A549 (cell line): ENCODE results near the gene KRT7. TPM values are rescaled to one million over a fixed set of nuclear protein-coding genes. Genes with fewer than 3 reads are reported as not detected.

Experiments used
- ATAC-seq, 2 experiments: fragments of 200-7000 bp in 1 of 2; fragments of >200 bp in 1 of 2; cut with Nextera tagmentation in 1 of 2; cut with Tn5 transposase in 1 of 2; 3 replicates each; pipeline versions ENCODE4 v1.8.0 to v1.9.1; 2018 to 2020; ENCODE audit warnings: mild to moderate bottlenecking in 1 of 2, moderate library complexity in 1 of 2
- CTCF ChIA-PET: fragments of 300-600 bp; sonication (Branson Sonifier 250); formaldehyde crosslinking; extraction: SDS; loops from one replicate; lab custom pipeline; 2021; ENCODE audit warnings: antibody characterized with exemption, inconsistent platforms; lab: Yijun Ruan, JAX
- POLR2A ChIA-PET: fragments of 350-600 bp; formaldehyde crosslinking; extraction: SDS; loops from one replicate; lab custom pipeline; 2021; ENCODE audit warnings: antibody characterized with exemption, inconsistent platforms; lab: Yijun Ruan, JAX
- DNase-seq, 2 experiments: peaks; one replicate each; pipeline versions ENCODE4 v3.0.0 to v3.0.0-alpha.2; 2011 to 2016; ENCODE audit warnings: low read depth in 1 of 2, low spot score in 1 of 2
- FAIRE-seq: peaks from 2 replicates; lab custom pipeline; 2011; peaks lifted over from hg19 to GRCh38; lab: Jason Lieb, UNC
- H3K27ac ChIP-seq, 2 experiments: fragments of >200 bp; sonication (Bioruptor Twin); formaldehyde crosslinking; 3 replicates each; pipeline ENCODE4 v1.5.1; 2016 to 2017
- H3K4me1 ChIP-seq: fragments of >200 bp; sonication (Bioruptor Twin); formaldehyde crosslinking; 3 replicates; pipeline ENCODE4 v1.6.1; 2016
- H3K4me2 ChIP-seq: fragments of >200 bp; sonication (Bioruptor Twin); formaldehyde crosslinking; 3 replicates; pipeline ENCODE4 v1.6.1; 2016
- H3K4me3 ChIP-seq: fragments of >200 bp; sonication (Bioruptor Twin); formaldehyde crosslinking; 3 replicates; pipeline ENCODE4 v1.5.1; 2016
- H3K9me3 ChIP-seq: fragments of >200 bp; sonication (Bioruptor Twin); formaldehyde crosslinking; 3 replicates; pipeline ENCODE4 v1.6.1; 2016
- E2F6 ChIP-seq: IDR thresholded peaks from 2 replicates; pipeline ENCODE4 v1.6.1; 2012; ENCODE audit warnings: low read depth, borderline replicate concordance
- EHF ChIP-seq: fragments of 250-450 bp; sonication (Bioruptor Pico); IDR thresholded peaks from 2 replicates; pipeline ENCODE4 v1.5.0; 2020; ENCODE audit warnings: mild to moderate bottlenecking
- EHMT2 ChIP-seq: fragments of 200-600 bp; sonication (generic); IDR thresholded peaks from 2 replicates; pipeline ENCODE4 v1.6.1; 2016; ENCODE audit warnings: antibody characterized with exemption, low read depth, mild to moderate bottlenecking, moderate library complexity
- FOXS1 ChIP-seq: fragments of 250-450 bp; sonication (Bioruptor Pico); IDR thresholded peaks from 2 replicates; pipeline ENCODE4 v1.5.0; 2020; ENCODE audit warnings: mild to moderate bottlenecking, moderate library complexity
- HEYL ChIP-seq: fragments of 250-450 bp; sonication (Bioruptor Pico); IDR thresholded peaks from 2 replicates; pipeline ENCODE4 v1.8.0; 2021; ENCODE audit warnings: mild to moderate bottlenecking, moderate library complexity
- KDM1A ChIP-seq: fragments of 200-600 bp; sonication (generic); IDR thresholded peaks from 2 replicates; pipeline ENCODE4 v1.6.1; 2016; ENCODE audit warnings: low read depth, mild to moderate bottlenecking
- MYC ChIP-seq: IDR thresholded peaks from 2 replicates; pipeline ENCODE4 v1.6.1; 2012; ENCODE audit warnings: mild to moderate bottlenecking, inconsistent platforms, low read length, improper control_type of control experiment, borderline replicate concordance
- NPAS2 ChIP-seq: fragments of 250-450 bp; sonication (Bioruptor Pico); IDR thresholded peaks from 2 replicates; pipeline ENCODE4 v1.8.0; 2022; ENCODE audit warnings: mild to moderate bottlenecking, moderate library complexity, borderline replicate concordance
- NR3C1 ChIP-seq: fragments of >200 bp; sonication (Bioruptor Twin); formaldehyde crosslinking; IDR thresholded peaks from 3 replicates; pipeline ENCODE4 v1.6.1; 2017
- POLR2A ChIP-seq: IDR thresholded peaks from 2 replicates; pipeline ENCODE4 v1.6.1; 2012; ENCODE audit warnings: mild to moderate bottlenecking, low read length
- POLR2AphosphoS2 ChIP-seq: conservative IDR thresholded peaks from 2 replicates; pipeline ENCODE4 v1.6.1; 2012; ENCODE audit warnings: low read length, improper control_type of control experiment, inconsistent platforms
- RAD21 ChIP-seq, 2 experiments: fragments of >200 bp in 1 of 2; sonication (Bioruptor Twin) in 1 of 2; formaldehyde crosslinking in 1 of 2; IDR thresholded peaks in 1 of 2; conservative IDR thresholded peaks in 1 of 2; 2 replicates in 1 of 2; 3 replicates in 1 of 2; pipeline ENCODE4 v1.6.1; 2012 to 2018; ENCODE audit warnings: inconsistent platforms in 1 of 2
- REST ChIP-seq: fragments of 200-600 bp; sonication (generic); IDR thresholded peaks from 2 replicates; pipeline ENCODE4 v1.6.1; 2016; ENCODE audit warnings: antibody characterized with exemption, mild to moderate bottlenecking, moderate library complexity
- RFX5 ChIP-seq: fragments of 450-650 bp; IDR thresholded peaks from 2 replicates; pipeline ENCODE4 v1.7.1; 2014; ENCODE audit warnings: antibody characterized with exemption, mild to moderate bottlenecking, moderate library complexity
- RNF2 ChIP-seq: fragments of 200-600 bp; sonication (generic); IDR thresholded peaks from 2 replicates; pipeline ENCODE4 v1.6.1; 2016; ENCODE audit warnings: low read depth, mild to moderate bottlenecking, antibody characterized with exemption, moderate library complexity, borderline replicate concordance
- TFCP2L1 ChIP-seq: fragments of 250-450 bp; sonication (Bioruptor Pico); IDR thresholded peaks from 2 replicates; pipeline ENCODE4 v1.5.0; 2021; ENCODE audit warnings: mild to moderate bottlenecking
- TP53 ChIP-seq: fragments of 250-450 bp; sonication (Bioruptor Pico); IDR thresholded peaks from 2 replicates; pipeline ENCODE4 v1.5.0; 2021; ENCODE audit warnings: mild to moderate bottlenecking, moderate library complexity
- ZC3H11A ChIP-seq: fragments of 450-650 bp; IDR thresholded peaks from 2 replicates; pipeline ENCODE4 v1.6.1; 2014; ENCODE audit warnings: antibody characterized with exemption, mild to moderate bottlenecking
- WGBS: methylation state at CpG from one replicate; pipeline ENCODE4 v1.1.6; 2017; ENCODE audit errors: missing lambda C conversion rate; 5-methylcytosine and 5-hydroxymethylcytosine counted together
- polyA plus RNA-seq, 4 experiments: library from polyadenylated mRNA; depleted of rRNA in 3 of 4; stranded (reverse); fragments of >200 nt; fragmentation: RNase III in 1 of 4; extraction: RNeasy Plus Mini Kit Qiagen cat#74134 plus additional on column Dnase treatment in 1 of 4; gene quantifications; 2 replicates in 3 of 4; 3 replicates in 1 of 4; pipeline ENCODE4 v1.2.3, GENCODE V29; 2011 to 2017
- TF ChIP-seq, protein P1 (sequence below): fragments of >200 bp; sonication (Bioruptor Twin); formaldehyde crosslinking; IDR thresholded peaks from 3 replicates; pipeline ENCODE4 v1.6.1; 2016
- TF ChIP-seq, protein P2 (sequence below): fragments of >200 bp; sonication (Bioruptor Twin); formaldehyde crosslinking; IDR thresholded peaks from 2 replicates; pipeline ENCODE4 v1.6.1; 2016
- TF ChIP-seq, protein P3 (sequence below): IDR thresholded peaks from 2 replicates; pipeline ENCODE4 v1.6.1; 2012

The KRT7 gene
- polyA plus RNA-seq, 2 of the 4 experiments (the other 2 are of a cell fraction), result 2,623 to 3,055 TPM

DNA sequence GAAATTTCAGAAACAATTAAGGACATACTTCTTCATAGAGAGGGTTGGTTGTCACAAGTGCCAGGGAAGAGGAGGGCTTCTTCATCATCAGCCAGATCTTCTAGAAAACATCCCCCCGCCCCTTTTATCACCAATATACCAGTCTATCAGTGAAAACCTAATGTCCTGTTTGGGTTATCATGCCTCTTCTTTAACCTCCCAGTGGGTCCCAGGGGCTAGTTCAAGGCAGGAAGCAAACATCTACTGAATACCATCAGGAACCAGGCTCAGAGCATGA lies 28.1 kb downstream of the KRT7 start:
- 75% methylated on average over 1 of the region's 1 CpG for whole genome bisulfite sequencing
- H3K4me1 ChIP-seq, result peaks cover 38% of the 10 kb centered on the region
- no peak for ATAC-seq

GRCh38 chr12:52262286-52262685 lies 29.2 kb downstream of the KRT7 start:
- TF ChIP-seq KDM1A (no peak), EHF (CRISPR knock-in tag) (0 out of 2 replicates have a peak, but pooled peaks have one; percentile 31), E2F6 (no peak), NPAS2 (no peak), RAD21 (conservative IDR thresholded peaks at IDR 0.05 in 1 of 2, IDR thresholded peaks at IDR 0.05 in 1 of 2) (no peak)
- H3K27ac ChIP-seq, result peak overlapping the region; percentile 42 to 74; a peak in 4 of 6 replicates
- peaks cover 35% of the 10 kb centered on the region for H3K4me1 ChIP-seq
- no peak for FAIRE-seq
- no peak for ATAC-seq
- POLR2A ChIA-PET, result no interaction called here
- H3K9me3 ChIP-seq, result no peaks in the 10 kb centered on the region
- DNase-seq, result no peak
- CTCF ChIA-PET, result interaction anchor here (1.3 to 14.8 kb wide), 5 partner anchors 11 to 617 kb away, joined by 4 to 301 read pairs (median 7); partner anchors contain the start of gene KRT86
- no peak overlapping the region for H3K4me2 ChIP-seq
- WGBS, result 63% methylated on average over 3 of the region's 3 CpGs
- H3K4me3 ChIP-seq, result no peak overlapping the region

More for the DNA sequence above, 28.1 kb downstream of the KRT7 start:
- H3K27ac ChIP-seq, result peak overlapping the region; percentile 4 to 74; a peak in 3 of 6 replicates
- TF ChIP-seq ZC3H11A, result no peak
- TF ChIP-seq TFCP2L1 (CRISPR knock-in tag), result 0 out of 2 replicates have a peak, but pooled peaks have one; percentile 41
- TF ChIP-seq RNF2, result no peak
- TF ChIP-seq NPAS2, result no peak
- TF ChIP-seq FOXS1 (CRISPR knock-in tag), result no peak
- TF ChIP-seq, protein P1, sequence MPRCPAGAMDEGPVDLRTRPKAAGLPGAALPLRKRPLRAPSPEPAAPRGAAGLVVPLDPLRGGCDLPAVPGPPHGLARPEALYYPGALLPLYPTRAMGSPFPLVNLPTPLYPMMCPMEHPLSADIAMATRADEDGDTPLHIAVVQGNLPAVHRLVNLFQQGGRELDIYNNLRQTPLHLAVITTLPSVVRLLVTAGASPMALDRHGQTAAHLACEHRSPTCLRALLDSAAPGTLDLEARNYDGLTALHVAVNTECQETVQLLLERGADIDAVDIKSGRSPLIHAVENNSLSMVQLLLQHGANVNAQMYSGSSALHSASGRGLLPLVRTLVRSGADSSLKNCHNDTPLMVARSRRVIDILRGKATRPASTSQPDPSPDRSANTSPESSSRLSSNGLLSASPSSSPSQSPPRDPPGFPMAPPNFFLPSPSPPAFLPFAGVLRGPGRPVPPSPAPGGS, result no peak
- no peak for TF ChIP-seq MYC
- TF ChIP-seq EHMT2, result no peak
- H3K4me2 ChIP-seq, result no peak overlapping the region
- ChIA-PET POLR2A (interaction anchor here (18.5 kb wide), 1 partner anchor 19 kb away, joined by 383 read pairs; the partner anchor contains the start of gene KRT86), CTCF (interaction anchor here (2.1 to 14.8 kb wide), 3 partner anchors 20 to 610 kb away, joined by 4 to 301 read pairs (median 61); partner anchors contain the start of gene KRT86)
- DNase-seq (no peak), FAIRE-seq (no peak)
- H3K4me3 ChIP-seq, result no peak overlapping the region
- H3K9me3 ChIP-seq, result no peaks in the 10 kb centered on the region

- Histone ChIP-seq H3K9me3 (no peaks in the 10 kb centered on the region), H3K4me2 (no peak overlapping the region), H3K4me1 (peaks cover 35% of the 10 kb centered on the region), H3K27ac (peak overlapping the region in 1 of 2 experiments; percentile 74; a peak in 3 of 6 replicates), H3K4me3 (no peak overlapping the region)
- ChIA-PET CTCF (interaction anchor here (0.9 to 14.8 kb wide), 11 partner anchors 10 to 616 kb away, joined by 3 to 301 read pairs (median 6); partner anchors contain the start of gene KRT86), POLR2A (interaction anchor here (0.7 to 1.0 kb wide), 2 partner anchors 10 to 22 kb away, joined by 3 to 4 read pairs; no protein-coding TSS in a partner anchor)
- ATAC-seq (no peak), FAIRE-seq (no peak), DNase-seq (no peak)
- TF ChIP-seq, protein P2, sequence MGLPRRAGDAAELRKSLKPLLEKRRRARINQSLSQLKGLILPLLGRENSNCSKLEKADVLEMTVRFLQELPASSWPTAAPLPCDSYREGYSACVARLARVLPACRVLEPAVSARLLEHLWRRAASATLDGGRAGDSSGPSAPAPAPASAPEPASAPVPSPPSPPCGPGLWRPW, result no peak
- TF ChIP-seq NR3C1 (no peak), RFX5 (no peak), POLR2AphosphoS2 (no peak)
- WGBS, result 92% methylated on average over 7 of the region's 7 CpGs
Measured at GRCh38 chr12:52263761-52264434, 30.9 kb downstream of the KRT7 start.

- no peak overlapping the region for H3K4me3 ChIP-seq
- peak overlapping the region; percentile 25 to 74; a peak in 4 of 6 replicates for H3K27ac ChIP-seq
- POLR2A ChIA-PET, result interaction anchor here (0.7 to 1.0 kb wide), 2 partner anchors 11 to 21 kb away, joined by 3 to 4 read pairs; no protein-coding TSS in a partner anchor
- no peak for ATAC-seq
- H3K4me2 ChIP-seq, result no peak overlapping the region
- WGBS, result 95% methylated on average over 2 of the region's 2 CpGs
- H3K4me1 ChIP-seq, result peaks cover 31% of the 10 kb centered on the region
- CTCF ChIA-PET, result interaction anchor here (0.9 to 14.8 kb wide), 10 partner anchors 11 to 615 kb away, joined by 3 to 301 read pairs (median 6); partner anchors contain the start of gene KRT86
- TF ChIP-seq MYC, result no peak
- TF ChIP-seq POLR2A, result no peak
- TF ChIP-seq REST, result no peak
- TF ChIP-seq TP53 (CRISPR knock-in tag), result no peak
- no peak for TF ChIP-seq HEYL (CRISPR knock-in tag)
- TF ChIP-seq, protein P3, sequence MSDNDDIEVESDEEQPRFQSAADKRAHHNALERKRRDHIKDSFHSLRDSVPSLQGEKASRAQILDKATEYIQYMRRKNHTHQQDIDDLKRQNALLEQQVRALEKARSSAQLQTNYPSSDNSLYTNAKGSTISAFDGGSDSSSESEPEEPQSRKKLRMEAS, result no peak
- no peak for TF ChIP-seq ZC3H11A
- TF ChIP-seq, all 56 proteins: peak for 0
- no peak for DNase-seq
- H3K9me3 ChIP-seq, result no peaks in the 10 kb centered on the region
- no peak for FAIRE-seq
Measured at GRCh38 chr12:52264435-52264825, 31.4 kb downstream of the KRT7 start.
